Stomach (tissue), 9 donors: ENCODE results near the gene IL31RA. TPM values are rescaled to one million over a fixed set of nuclear protein-coding genes. Genes with fewer than 3 reads are reported as not detected.

Experiments used
- DNase-seq, 2 donors: peaks; one replicate each; pipeline versions ENCODE4 v3.0.0 to v3.0.0-alpha.2; 2013 to 2019
- H3K27ac ChIP-seq, 5 donors: fragments of 200-600 bp in 4 of 5; sonication (generic) in 4 of 5; one replicate each; pipeline ENCODE4 v1.5.1; 2013 to 2019; ENCODE audit warnings: mild to moderate bottlenecking in 1 of 5, moderate library complexity in 1 of 5
- H3K27me3 ChIP-seq, 3 donors: fragments of 200-600 bp; sonication (generic); one replicate each; pipeline ENCODE4 v1.5.1; 2017 to 2019; ENCODE audit warnings: mixed run types in 1 of 3
- H3K36me3 ChIP-seq, 4 donors: fragments of 200-600 bp; sonication (generic); 1 replicate in 3 of 4; 2 replicates in 1 of 4; pipeline ENCODE4 v1.5.1; 2016 to 2019
- H3K4me1 ChIP-seq, 4 donors: fragments of 200-600 bp; sonication (generic); one replicate each; pipeline ENCODE4 v1.5.1; 2016 to 2019
- H3K4me3 ChIP-seq, 4 donors: fragments of 200-600 bp; sonication (generic) in 3 of 4; one replicate each; pipeline ENCODE4 v1.5.1; 2016 to 2019; ENCODE audit warnings: mild to moderate bottlenecking in 1 of 4
- H3K9me3 ChIP-seq, 4 donors: fragments of 200-600 bp; sonication (generic); one replicate each; pipeline ENCODE4 v1.5.1; 2016 to 2019
- CTCF ChIP-seq, 7 experiments: fragments of 450-650 bp in 4 of 7; fragments of 200-600 bp in 3 of 7; sonication (generic) in 3 of 7; IDR thresholded peaks; one replicate each; pipeline ENCODE4 v1.5.1; 2016 to 2019; ENCODE audit warnings: antibody characterized with exemption in 7 of 7, control low read depth in 2 of 7, mild to moderate bottlenecking in 1 of 7
- EP300 ChIP-seq: sonication (generic); formaldehyde crosslinking; IDR thresholded peaks from one replicate; pipeline ENCODE4 v1.6.1; 2017; ENCODE audit warnings: antibody characterized with exemption
- POLR2A ChIP-seq, 4 donors: fragments of 450-650 bp; IDR thresholded peaks; one replicate each; pipeline ENCODE4 v1.6.1; 2016; ENCODE audit warnings: antibody characterized with exemption in 4 of 4, control low read depth in 2 of 4, mild to moderate bottlenecking in 1 of 4, moderate library complexity in 1 of 4
- POLR2AphosphoS5 ChIP-seq, 3 donors: sonication (generic); formaldehyde crosslinking; IDR thresholded peaks; one replicate each; pipeline ENCODE4 v1.6.1; 2016; ENCODE audit warnings: antibody characterized with exemption in 3 of 3
- WGBS, 5 donors: extraction: QIAGEN DNeasy Blood & Tissue Kit in 3 of 5; methylation state at CpG; one replicate each; pipeline versions ENCODE4 v1.1.5 to v1.1.7; 2013 to 2018; 5-methylcytosine and 5-hydroxymethylcytosine counted together
- intact Hi-C: fragments of 100-400 bp; cut with DNase I; formaldehyde crosslinking; loops from one replicate; pipeline ENCODE4 v1.15.1; 2023; ENCODE audit warnings: low total_unique reads
- polyA plus RNA-seq, 3 donors: library from polyadenylated mRNA; stranded (reverse); fragments of 200-250 nt; gene quantifications; one replicate each; pipeline ENCODE4 v1.2.3, GENCODE V29; 2013
- total RNA-seq, 5 donors: library from RNA; depleted of rRNA; stranded (reverse); fragments of >200 nt; gene quantifications; one replicate each; pipeline versions ENCODE4 v1.1.0 to v1.2.3, GENCODE V29; 2014 to 2016
- donor health status: healthy with polysubstance abuse.
- donor health status: Bipolar disorder and iron deficiency.
- donor health status: healthy.

IL31RA gene
- total and polyA plus RNA-seq, 8 donors: 0.18 to 1.3 TPM; not detected in 6

DNA sequence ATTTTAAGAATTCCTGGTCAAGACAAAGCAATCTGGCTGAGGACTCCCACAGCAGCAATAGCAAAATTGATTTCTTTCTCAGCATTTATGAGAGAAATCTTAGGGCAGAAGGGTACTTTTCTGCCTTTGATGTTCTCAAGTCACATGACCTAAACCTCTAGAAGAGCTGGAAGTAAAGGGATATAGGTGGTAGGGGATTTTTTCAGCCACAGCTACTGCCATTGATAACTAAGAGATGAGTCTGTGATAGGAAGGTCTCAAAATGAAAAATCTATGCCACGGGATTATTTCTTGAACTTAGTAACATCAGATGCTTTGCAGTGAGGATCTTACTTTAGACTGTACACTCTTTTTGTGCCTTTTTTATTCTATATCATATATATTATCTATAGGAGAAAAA, 108.1 kb downstream of the IL31RA start:
- H3K36me3 ChIP-seq: peaks cover 43 to 98% (median 97%) of the 10 kb centered on the region in 4 donors
- 77 to 94% (median 88%) methylated on average over 1 of the region's 1 CpG for WGBS, 5 donors

DNA sequence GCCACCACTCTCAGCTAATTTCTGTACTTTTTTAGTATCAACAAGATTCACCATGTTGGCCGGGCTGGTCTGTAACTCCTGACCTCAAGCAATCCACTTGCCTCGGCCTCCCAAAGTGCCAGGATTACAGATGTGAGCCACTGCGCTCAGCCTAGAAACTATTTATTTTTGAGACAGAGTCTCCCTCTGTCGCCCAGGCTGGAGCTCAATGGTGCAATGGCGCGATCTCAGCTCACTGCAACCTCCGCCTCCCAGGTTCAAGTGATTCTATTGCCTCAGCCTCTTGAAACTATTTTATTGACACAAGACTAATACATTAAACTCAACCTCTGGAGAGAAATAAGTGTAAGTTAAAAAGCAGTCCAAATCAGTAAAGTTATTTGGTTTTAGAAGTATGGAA, 109.6 kb downstream of the IL31RA start:
- no peak overlapping the region for H3K27ac ChIP-seq
- no peak overlapping the region for H3K4me3 ChIP-seq
- intact Hi-C loops: no loop called here
- TF ChIP-seq POLR2A (IDR thresholded peaks at IDR 0.05) (no peak), CTCF (IDR thresholded peaks at IDR 0.05) (no peak), POLR2AphosphoS5 (IDR thresholded peaks at IDR 0.05) (no peak), EP300 (no peak)
- H3K27me3 ChIP-seq: no peaks in the 10 kb centered on the region
- DNase-seq: no peak
- H3K9me3 ChIP-seq: no peaks in the 10 kb centered on the region
- peaks cover 28 to 96% (median 87%) of the 10 kb centered on the region in 4 donors for H3K36me3 ChIP-seq
- H3K4me1 ChIP-seq: peaks cover 0 to 5% (median 0%) of the 10 kb centered on the region in 4 donors
- WGBS, 5 donors: 96 to 99% (median 98%) methylated on average over 7 of the region's 7 CpGs

More for the DNA sequence above, 108.1 kb downstream of the IL31RA start:
- no peak for DNase-seq
- H3K4me1 ChIP-seq: no peaks in the 10 kb centered on the region
- no peak overlapping the region for H3K4me3 ChIP-seq
- H3K9me3 ChIP-seq: no peaks in the 10 kb centered on the region
- TF ChIP-seq EP300 (no peak), POLR2A (IDR thresholded peaks at IDR 0.05) (no peak), CTCF (IDR thresholded peaks at IDR 0.05) (no peak), POLR2AphosphoS5 (IDR thresholded peaks at IDR 0.05) (no peak)
- H3K27ac ChIP-seq: no peak overlapping the region
- intact Hi-C loops: no loop called here
- no peaks in the 10 kb centered on the region for H3K27me3 ChIP-seq

GRCh38 chr5:55965525-55965924, 114.4 kb downstream of the IL31RA start:
- DNase-seq: no peak
- WGBS, 5 donors: 53 to 84% (median 76%) methylated on average over 6 of the region's 6 CpGs
- Histone ChIP-seq H3K27me3 (no peaks in the 10 kb centered on the region), H3K4me1 (peaks cover 0 to 20% (median 5%) of the 10 kb centered on the region in 4 donors), H3K4me3 (no peak overlapping the region), H3K9me3 (no peaks in the 10 kb centered on the region), H3K36me3 (peaks cover 17 to 93% (median 76%) of the 10 kb centered on the region in 4 donors), H3K27ac (no peak overlapping the region)
- intact Hi-C loops: no loop called here
- TF ChIP-seq POLR2AphosphoS5 (IDR thresholded peaks at IDR 0.05): no peak
- no peak for TF ChIP-seq CTCF (IDR thresholded peaks at IDR 0.05)
- TF ChIP-seq EP300: no peak
- no peak for TF ChIP-seq POLR2A (IDR thresholded peaks at IDR 0.05)

DNA sequence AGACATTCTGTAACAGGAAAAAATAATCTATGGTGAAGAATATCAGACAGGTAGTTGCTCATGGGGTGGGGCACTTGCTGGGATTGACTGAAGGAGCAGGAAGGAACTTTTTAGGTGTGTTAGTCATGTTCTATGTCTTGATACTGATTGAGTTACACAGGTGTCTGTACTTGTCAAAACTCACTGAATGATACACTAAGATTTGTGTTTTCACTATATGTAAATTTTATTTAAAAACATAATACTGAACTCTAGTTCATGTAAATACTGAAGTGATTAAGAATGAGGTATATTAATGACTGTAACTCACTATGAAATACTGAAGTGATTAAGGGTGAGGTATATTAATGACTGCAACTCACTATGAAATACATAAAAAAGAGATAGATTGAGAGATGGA, 115.1 kb downstream of the IL31RA start:
- Histone ChIP-seq H3K27ac (no peak overlapping the region), H3K36me3 (peaks cover 9 to 86% (median 75%) of the 10 kb centered on the region in 4 donors), H3K4me3 (no peak overlapping the region), H3K9me3 (no peaks in the 10 kb centered on the region), H3K27me3 (no peaks in the 10 kb centered on the region), H3K4me1 (peaks cover 0 to 24% (median 8%) of the 10 kb centered on the region in 4 donors)
- TF ChIP-seq CTCF (IDR thresholded peaks at IDR 0.05) (no peak), EP300 (no peak), POLR2A (IDR thresholded peaks at IDR 0.05) (no peak)
- DNase-seq: no peak
- intact Hi-C loops: no loop called here
